GM23338 (cell line): Measurements from ENCODE around the gene COPB2. TPM values are rescaled to one million over a fixed set of nuclear protein-coding genes. Genes with fewer than 3 reads are reported as not detected.

ENCODE experiments used
- ATAC-seq: fragments of 200-7000 bp; cut with Tn5 transposase; 3 replicates; pipeline ENCODE4 v1.9.1; 2020
- DNase-seq: peaks from one replicate; pipeline ENCODE4 v3.0.0-alpha.2; 2015; ENCODE audit warnings: low spot score
- H2AFZ ChIP-seq: fragments of 200-600 bp; sonication (generic); 2 replicates; pipeline ENCODE4 v1.8.0; 2016; ENCODE audit warnings: antibody characterized with exemption, mild to moderate bottlenecking, moderate library complexity
- H3F3A ChIP-seq: fragments of 200-600 bp; sonication (generic); replicated peaks from 2 replicates; pipeline ENCODE4 v1.8.0; 2017; ENCODE audit warnings: antibody characterized with exemption, mixed run types, low read depth
- H3K27ac ChIP-seq: fragments of 200-600 bp; sonication (generic); 2 replicates; pipeline ENCODE4 v1.6.1; 2016; ENCODE audit warnings: low read depth
- H3K27me3 ChIP-seq: fragments of 200-600 bp; sonication (generic); 2 replicates; pipeline ENCODE4 v1.8.0; 2016; ENCODE audit warnings: mild to moderate bottlenecking, mixed run types, moderate library complexity; ENCODE audit not compliant: insufficient read depth
- H3K36me3 ChIP-seq: fragments of 200-600 bp; sonication (generic); 2 replicates; pipeline ENCODE4 v1.8.0; 2016; ENCODE audit warnings: mild to moderate bottlenecking; ENCODE audit not compliant: insufficient read depth
- H3K4me1 ChIP-seq: fragments of 200-600 bp; sonication (generic); 2 replicates; pipeline ENCODE4 v1.8.0; 2016; ENCODE audit warnings: mild to moderate bottlenecking, moderate library complexity; ENCODE audit not compliant: insufficient read depth
- H3K4me2 ChIP-seq: fragments of 200-600 bp; sonication (generic); 2 replicates; pipeline ENCODE4 v1.7.1; 2017; ENCODE audit warnings: mixed run types
- H3K4me3 ChIP-seq: fragments of 200-600 bp; sonication (generic); 2 replicates; pipeline ENCODE4 v1.6.1; 2016; ENCODE audit warnings: mixed run types
- H3K79me2 ChIP-seq: fragments of 200-600 bp; sonication (generic); replicated peaks from 2 replicates; pipeline ENCODE4 v1.8.0; 2017; ENCODE audit warnings: mild to moderate bottlenecking; ENCODE audit not compliant: insufficient read depth
- H3K9me2 ChIP-seq: fragments of 200-600 bp; sonication (generic); 2 replicates; pipeline ENCODE4 v1.8.0; 2017; ENCODE audit not compliant: insufficient read depth
- H4K20me1 ChIP-seq: fragments of 200-600 bp; sonication (generic); replicated peaks from 2 replicates; pipeline ENCODE4 v1.8.0; 2017; ENCODE audit warnings: mild to moderate bottlenecking; ENCODE audit not compliant: insufficient read depth
- H3K27ac Mint-ChIP-seq: 2 replicates; pipeline ENCODE4 v1.8.0; 2020; ENCODE audit warnings: inconsistent platforms, mild to moderate bottlenecking, moderate library complexity, mixed read lengths
- H3K27me3 Mint-ChIP-seq: 3 replicates; pipeline ENCODE4 v1.8.0; 2022; ENCODE audit warnings: low read depth, mild to moderate bottlenecking, moderate library complexity, mixed read lengths, inconsistent platforms; ENCODE audit not compliant: insufficient read depth, poor library complexity
- H3K36me3 Mint-ChIP-seq: 3 replicates; pipeline ENCODE4 v1.8.0; 2021; ENCODE audit warnings: low read depth, mild to moderate bottlenecking, inconsistent platforms, moderate library complexity, mixed read lengths
- H3K4me1 Mint-ChIP-seq: 3 replicates; pipeline ENCODE4 v1.8.0; 2020; ENCODE audit warnings: mild to moderate bottlenecking, inconsistent platforms, mixed read lengths
- H3K4me3 Mint-ChIP-seq: 3 replicates; pipeline ENCODE4 v1.8.0; 2021; ENCODE audit warnings: moderate library complexity, mild to moderate bottlenecking, inconsistent platforms, mixed read lengths
- H3K9me3 Mint-ChIP-seq: 3 replicates; pipeline ENCODE4 v1.8.0; 2020; ENCODE audit warnings: moderate library complexity, mild to moderate bottlenecking, inconsistent platforms, mixed read lengths
- CREB1 ChIP-seq: fragments of 250-450 bp; sonication (Bioruptor Pico); IDR thresholded peaks from 2 replicates; pipeline ENCODE4 v1.5.0; 2020; ENCODE audit warnings: low read depth, mild to moderate bottlenecking, moderate library complexity
- CTCF ChIP-seq, 2 experiments: fragments of 200-600 bp in 1 of 2; sonication (generic) in 1 of 2; conservative IDR thresholded peaks; 2 replicates each; pipeline versions ENCODE4 v1.5.1 to v1.6.1; 2016 to 2017; ENCODE audit warnings: antibody characterized with exemption in 2 of 2, low read depth in 2 of 2, mild to moderate bottlenecking in 2 of 2, moderate library complexity in 1 of 2
- ETS1 ChIP-seq: IDR thresholded peaks from 2 replicates; pipeline ENCODE4 v1.6.1; 2016; ENCODE audit warnings: antibody characterized with exemption
- EZH2 ChIP-seq: fragments of 200-600 bp; sonication (generic); IDR thresholded peaks from one replicate; pipeline ENCODE4 v1.8.0; 2017; ENCODE audit warnings: antibody characterized with exemption, mild to moderate bottlenecking, low read depth; ENCODE audit not compliant: unreplicated experiment
- EZH2phosphoT487 ChIP-seq: fragments of 200-600 bp; sonication (generic); IDR thresholded peaks from one replicate; pipeline ENCODE4 v1.8.1; 2018; ENCODE audit warnings: antibody characterized with exemption; ENCODE audit not compliant: unreplicated experiment
- JUNB ChIP-seq: IDR thresholded peaks from one replicate; pipeline ENCODE4 v1.6.1; 2016; ENCODE audit warnings: antibody characterized with exemption; ENCODE audit not compliant: unreplicated experiment
- REST ChIP-seq: IDR thresholded peaks from one replicate; pipeline ENCODE4 v1.6.1; 2018; ENCODE audit warnings: antibody characterized with exemption; ENCODE audit not compliant: unreplicated experiment
- STAT1 ChIP-seq: IDR thresholded peaks from one replicate; pipeline ENCODE4 v1.6.1; 2016; ENCODE audit warnings: antibody characterized with exemption; ENCODE audit not compliant: unreplicated experiment
- ZNF114 ChIP-seq: fragments of 250-450 bp; sonication (Bioruptor Pico); IDR thresholded peaks from 2 replicates; pipeline ENCODE4 v1.5.0; 2020; ENCODE audit warnings: mild to moderate bottlenecking, moderate library complexity
- ZNF331 ChIP-seq: fragments of 250-450 bp; sonication (Bioruptor Pico); IDR thresholded peaks from 2 replicates; pipeline ENCODE4 v1.5.0; 2020; ENCODE audit warnings: low read depth, mild to moderate bottlenecking, moderate library complexity
- polyA plus RNA-seq: library from polyadenylated mRNA; unstranded; fragments of >200 nt; fragmentation: Nextera tagmentation; extraction: Ambion mirVana; gene quantifications from 2 replicates; pipeline ENCODE4 v1.2.1, GENCODE V29; 2016
- total RNA-seq: library from RNA; depleted of rRNA; stranded (reverse); fragments of >200 nt; shearing (Covaris generic); gene quantifications from 2 replicates; pipeline ENCODE4 v1.2.3, GENCODE V29; 2014

Gene COPB2
- total and polyA plus RNA-seq, 2 experiments from 2014 or later = 48.2 to 89.1 TPM

- Histone ChIP-seq H3K4me3 (no peak overlapping the region), H4K20me1 (peaks cover 37% of the 10 kb centered on the region), H3F3A (no peaks in the 10 kb centered on the region), H3K9me2 (no peaks in the 10 kb centered on the region), H3K79me2 (peaks cover 54% of the 10 kb centered on the region), H3K27me3 (no peaks in the 10 kb centered on the region), H3K27ac (no peak overlapping the region), H3K4me2 (no peak overlapping the region), H2AFZ (no peak overlapping the region), H3K36me3 (peaks cover 47% of the 10 kb centered on the region), H3K4me1 (no peaks in the 10 kb centered on the region)
- no peak overlapping the region for H3K27ac Mint-ChIP-seq
- ATAC-seq = no peak
- no peak for DNase-seq
- H3K9me3 Mint-ChIP-seq = no peaks in the 10 kb centered on the region
- peaks cover 35% of the 10 kb centered on the region for H3K36me3 Mint-ChIP-seq
- TF ChIP-seq JUNB = no peak
- H3K27me3 Mint-ChIP-seq = no peaks in the 10 kb centered on the region
- no peaks in the 10 kb centered on the region for H3K4me1 Mint-ChIP-seq
- no peak overlapping the region for H3K4me3 Mint-ChIP-seq
Observed at GRCh38 chr3:139380575-139380974, 8.9 kb downstream of the COPB2 start.

- H3K4me1 Mint-ChIP-seq = no peaks in the 10 kb centered on the region
- no peak overlapping the region for H3K4me2 ChIP-seq
- peaks cover 47% of the 10 kb centered on the region for H3K36me3 ChIP-seq
- H3K9me3 Mint-ChIP-seq = no peaks in the 10 kb centered on the region
- no peak overlapping the region for H3K4me3 Mint-ChIP-seq
- no peak overlapping the region for H3K27ac Mint-ChIP-seq
- no peak for DNase-seq
- peaks cover 36% of the 10 kb centered on the region for H3K79me2 ChIP-seq
- no peaks in the 10 kb centered on the region for H3F3A ChIP-seq
- TF ChIP-seq ETS1 (no peak), STAT1 (no peak), EZH2 (no peak), ZNF114 (CRISPR knock-in tag) (no peak), JUNB (no peak), CREB1 (no peak), ZNF331 (CRISPR knock-in tag) (no peak), CTCF (conservative IDR thresholded peaks at IDR 0.05; ENCODE audit: low read depth in 2 of 2) (no peak), EZH2phosphoT487 (no peak), REST (no peak)
- H3K36me3 Mint-ChIP-seq = peaks cover 49% of the 10 kb centered on the region
- no peaks in the 10 kb centered on the region for H3K27me3 ChIP-seq
- no peaks in the 10 kb centered on the region for H3K9me2 ChIP-seq
- ATAC-seq = no peak
- H3K4me1 ChIP-seq = no peaks in the 10 kb centered on the region
- H3K27me3 Mint-ChIP-seq = no peaks in the 10 kb centered on the region
- no peak overlapping the region for H2AFZ ChIP-seq
- no peak overlapping the region for H3K4me3 ChIP-seq
- H4K20me1 ChIP-seq = peaks cover 35% of the 10 kb centered on the region
- no peak overlapping the region for H3K27ac ChIP-seq
Observed at GRCh38 chr3:139378587-139379241, 10.7 kb downstream of the COPB2 start.
